Natural killer cell (primary cell): ENCODE data around the gene ZBED2. TPM values are rescaled to one million over a fixed set of nuclear protein-coding genes. Genes with fewer than 3 reads are reported as not detected.

Experiments used
- ATAC-seq, 3 donors: fragments of 150-1000 bp in 2 of 3; fragments of 200-7000 bp in 1 of 3; cut with Tn5 transposase; 1 replicate in 1 of 3; 2 replicates in 2 of 3; pipeline ENCODE4 v1.10.0; 2021; ENCODE audit warnings: mild to moderate bottlenecking in 2 of 3, moderate library complexity in 2 of 3
- DNase-seq, 2 donors: peaks; one replicate each; pipeline versions ENCODE4 v3.0.0 to v3.0.0-alpha.2; 2013 to 2021; ENCODE audit warnings: mixed read lengths in 1 of 2
- H3K27ac ChIP-seq: one replicate; pipeline ENCODE4 v1.5.1; 2013; ENCODE audit warnings: mild to moderate bottlenecking, low read length
- H3K27me3 ChIP-seq: one replicate; pipeline ENCODE4 v1.6.1; 2013; ENCODE audit warnings: low read length; ENCODE audit not compliant: control insufficient read depth, insufficient read depth
- H3K36me3 ChIP-seq: one replicate; pipeline ENCODE4 v1.6.1; 2013; ENCODE audit warnings: low read length; ENCODE audit not compliant: control insufficient read depth, insufficient read depth
- H3K4me1 ChIP-seq: one replicate; pipeline ENCODE4 v1.6.1; 2013; ENCODE audit warnings: low read length; ENCODE audit not compliant: control insufficient read depth, insufficient read depth
- H3K4me3 ChIP-seq: one replicate; pipeline ENCODE4 v1.5.1; 2013; ENCODE audit warnings: low read length
- H3K9me3 ChIP-seq: one replicate; pipeline ENCODE4 v1.6.1; 2013; ENCODE audit warnings: low read length; ENCODE audit not compliant: control insufficient read depth, insufficient read depth
- H3K27ac Mint-ChIP-seq, 2 donors: one replicate each; pipeline ENCODE4 v1.8.0; 2022; ENCODE audit warnings: mild to moderate bottlenecking in 2 of 2, mixed read lengths in 2 of 2, moderate library complexity in 1 of 2
- H3K27me3 Mint-ChIP-seq, 2 donors: one replicate each; pipeline ENCODE4 v1.8.0; 2022; ENCODE audit warnings: low read depth in 2 of 2, mixed read lengths in 2 of 2
- H3K36me3 Mint-ChIP-seq: one replicate; pipeline ENCODE4 v1.8.0; 2022; ENCODE audit warnings: mixed read lengths
- H3K4me1 Mint-ChIP-seq, 2 donors: one replicate each; pipeline ENCODE4 v1.8.0; 2022; ENCODE audit warnings: mixed read lengths in 2 of 2
- H3K4me3 Mint-ChIP-seq: one replicate; pipeline ENCODE4 v1.8.0; 2022; ENCODE audit warnings: mild to moderate bottlenecking, moderate library complexity, mixed read lengths
- H3K9me3 Mint-ChIP-seq, 2 donors: one replicate each; pipeline ENCODE4 v1.8.0; 2022; ENCODE audit warnings: mixed read lengths in 2 of 2
- CTCF ChIP-seq: fragments of 200-600 bp; IDR thresholded peaks from one replicate; pipeline ENCODE4 v1.8.0; 2022; ENCODE audit warnings: antibody characterized with exemption
- WGBS: methylation state at CpG from one replicate; pipeline ENCODE4 v1.1.7; 2013; ENCODE audit warnings: missing lambda C conversion rate; ENCODE audit not compliant: insufficient coverage; 5-methylcytosine and 5-hydroxymethylcytosine counted together
- intact Hi-C: fragments of 100-400 bp; cut with micrococcal nuclease; formaldehyde crosslinking; loops from one replicate; pipeline ENCODE4 v1.14.2; 2022
- total RNA-seq, 4 donors: library from RNA; stranded (reverse); fragments of 120-200 nt in 1 of 4; gene quantifications; one replicate each; pipeline versions ENCODE4 v1.2.3 to v1.2.4, GENCODE V29; 2013 to 2022

The ZBED2 gene
- total RNA-seq, 3 donors from 2014 or later (not counting 1 experiment from before 2014, with no cell fraction given), result 0.26 TPM; not detected in 2

GRCh38 chr3:111610189-111610588 lies 15.0 kb upstream of the ZBED2 start:
- WGBS, result 0% methylated on average over 5 of the region's 5 CpGs
- H3K4me1 ChIP-seq, result peaks cover 19% of the 10 kb centered on the region
- peaks cover 26% of the 10 kb centered on the region for H3K36me3 ChIP-seq
- peak overlapping the region; percentile 33 for H3K27ac ChIP-seq
- intact Hi-C loops, result loop anchor here (10.0 kb wide), 1 partner anchor 1805 kb away; no protein-coding TSS in a partner anchor
- TF ChIP-seq CTCF, result no peak
- no peaks in the 10 kb centered on the region for H3K9me3 ChIP-seq
- H3K36me3 Mint-ChIP-seq, result peaks cover 13% of the 10 kb centered on the region
- peaks cover 0 to 2% of the 10 kb centered on the region in 2 donors for H3K9me3 Mint-ChIP-seq
- H3K27ac Mint-ChIP-seq, result peak overlapping the region; percentile 91 to 93
- H3K27me3 ChIP-seq, result no peaks in the 10 kb centered on the region
- H3K4me3 ChIP-seq, result no peak overlapping the region
- ATAC-seq (peak; percentile 63 to 75 (median 67)), DNase-seq (peak in 1 of 2 donors; percentile 91)
- H3K4me1 Mint-ChIP-seq, result peaks cover 50 to 65% of the 10 kb centered on the region in 2 donors
- no peaks in the 10 kb centered on the region for H3K27me3 Mint-ChIP-seq
- H3K4me3 Mint-ChIP-seq, result peak overlapping the region; percentile 84

- no peak for TF ChIP-seq CTCF
- peak overlapping the region; percentile 91 to 93 for H3K27ac Mint-ChIP-seq
- peak overlapping the region; percentile 84 for H3K4me3 Mint-ChIP-seq
- peaks cover 13% of the 10 kb centered on the region for H3K36me3 Mint-ChIP-seq
- Histone ChIP-seq H3K27me3 (no peaks in the 10 kb centered on the region), H3K9me3 (no peaks in the 10 kb centered on the region), H3K4me3 (no peak overlapping the region), H3K27ac (peak overlapping the region; percentile 33), H3K4me1 (peaks cover 19% of the 10 kb centered on the region), H3K36me3 (peaks cover 28% of the 10 kb centered on the region)
- H3K9me3 Mint-ChIP-seq, result peaks cover 0 to 2% of the 10 kb centered on the region in 2 donors
- DNase-seq (peak in 1 of 2 donors; percentile 41), ATAC-seq (peak in 1 of 3 donors; percentile 14)
- intact Hi-C loops, result loop anchor here (10.0 kb wide), 1 partner anchor 1805 kb away; no protein-coding TSS in a partner anchor
- H3K4me1 Mint-ChIP-seq, result peaks cover 45 to 60% of the 10 kb centered on the region in 2 donors
- H3K27me3 Mint-ChIP-seq, result no peaks in the 10 kb centered on the region
- WGBS, result 89% methylated on average over 1 of the region's 2 CpGs
Measured at GRCh38 chr3:111609700-111610099, 14.6 kb upstream of the ZBED2 start.

GRCh38 chr3:111608383-111608782 lies 13.2 kb upstream of the ZBED2 start:
- peaks cover 22% of the 10 kb centered on the region for H3K4me1 ChIP-seq
- peaks cover 27% of the 10 kb centered on the region for H3K36me3 ChIP-seq
- peaks cover 47 to 58% of the 10 kb centered on the region in 2 donors for H3K4me1 Mint-ChIP-seq
- peak overlapping the region; percentile 91 to 93 for H3K27ac Mint-ChIP-seq
- DNase-seq, result peak in 1 of 2 donors; percentile 63
- 60% methylated on average over 1 of the region's 2 CpGs for WGBS
- H3K4me3 Mint-ChIP-seq, result peak overlapping the region; percentile 30
- no peaks in the 10 kb centered on the region for H3K9me3 ChIP-seq
- intact Hi-C loops, result loop anchor here (1.0 kb wide), 1 partner anchor 66 kb away; the partner anchor contains the start of gene CD96
- no peak overlapping the region for H3K4me3 ChIP-seq
- no peaks in the 10 kb centered on the region for H3K27me3 ChIP-seq
- H3K27ac ChIP-seq, result peak overlapping the region; percentile 63
- no peaks in the 10 kb centered on the region for H3K27me3 Mint-ChIP-seq
- H3K36me3 Mint-ChIP-seq, result peaks cover 13% of the 10 kb centered on the region
- peak; percentile 77 to 87 (median 81) for ATAC-seq
- peaks cover 0 to 2% of the 10 kb centered on the region in 2 donors for H3K9me3 Mint-ChIP-seq
- TF ChIP-seq CTCF, result no peak
